HepG2 (cell line): Measurements from ENCODE around the gene COMMD4. TPM values are rescaled to one million over a fixed set of nuclear protein-coding genes. Genes with fewer than 3 reads are reported as not detected.

Experiments
- ATAC-seq: fragments of 200-7000 bp; cut with Tn5 transposase; 3 replicates; pipeline ENCODE4 v1.9.1; 2020; ENCODE audit warnings: mild to moderate bottlenecking, moderate library complexity
- BruUV-seq: library from RNA; stranded (reverse); fragments of 400-500 nt; replicated peaks from 2 replicates; lab custom pipeline; 2021; lab: Mats Ljungman, UMichigan
- CTCF ChIA-PET: fragments of 300-600 bp; formaldehyde crosslinking; extraction: SDS; loops from one replicate; lab custom pipeline; 2021; ENCODE audit warnings: low total read pairs, inconsistent platforms, low intra/inter-chr PET ratio; lab: Yijun Ruan, JAX
- POLR2A ChIA-PET: fragments of 350-600 bp; sonication (Branson Sonifier 250); formaldehyde crosslinking; loops from one replicate; lab custom pipeline; 2020; ENCODE audit warnings: antibody characterized with exemption, inconsistent platforms; lab: Yijun Ruan, JAX
- DNase-seq: peaks from one replicate; pipeline ENCODE4 v3.0.0-alpha.2; 2015; ENCODE audit warnings: low spot score
- FAIRE-seq: peaks from 3 replicates; lab custom pipeline; 2011; peaks lifted over from hg19 to GRCh38; lab: Jason Lieb, UNC
- H2AFZ ChIP-seq: one replicate; pipeline ENCODE4 v1.6.1; 2011; ENCODE audit warnings: low read length, inconsistent platforms
- H3K27ac ChIP-seq: fragments of 300-600 bp; 3 replicates; pipeline ENCODE4 v1.8.0; 2011; ENCODE audit warnings: mixed run types, mild to moderate bottlenecking, mixed read lengths, low read length, inconsistent platforms; ENCODE audit not compliant: insufficient read depth; ENCODE audit errors: extremely low read length
- H3K27me3 ChIP-seq, 2 experiments: fragments of 200-600 bp in 1 of 2; 2 replicates in 1 of 2; 3 replicates in 1 of 2; pipeline versions ENCODE4 v1.6.0 to v1.8.0; 2011; ENCODE audit warnings: low read length in 2 of 2, mild to moderate bottlenecking in 2 of 2, moderate library complexity in 2 of 2, inconsistent platforms in 1 of 2; ENCODE audit not compliant: insufficient read depth in 2 of 2, control insufficient read depth in 1 of 2
- H3K36me3 ChIP-seq, 2 experiments: fragments of 200-600 bp in 1 of 2; replicated peaks in 1 of 2; 2 replicates in 1 of 2; 3 replicates in 1 of 2; pipeline versions ENCODE4 v1.5.1 to v1.8.0; 2011; ENCODE audit warnings: low read length in 2 of 2, inconsistent platforms in 1 of 2; ENCODE audit not compliant: insufficient read depth in 2 of 2, control insufficient read depth in 1 of 2
- H3K4me1 ChIP-seq: 2 replicates; pipeline ENCODE4 v1.5.1; 2012; ENCODE audit warnings: low read length, inconsistent platforms; ENCODE audit not compliant: insufficient read depth
- H3K4me2 ChIP-seq: 2 replicates; pipeline ENCODE4 v1.6.0; 2011; ENCODE audit warnings: low read depth, low read length, inconsistent platforms
- H3K4me3 ChIP-seq, 3 experiments: fragments of 200-600 bp in 1 of 3; sonication (generic), shearing (Covaris generic) in 1 of 3; replicated peaks in 1 of 3; 2 replicates each; pipeline ENCODE4 v1.5.1; 2011 to 2016; ENCODE audit warnings: low read length in 3 of 3, inconsistent platforms in 2 of 3, low read depth in 2 of 3, mild to moderate bottlenecking in 2 of 3, control low read depth in 1 of 3, mixed read lengths in 1 of 3; ENCODE audit not compliant: insufficient read depth in 1 of 3
- H3K79me2 ChIP-seq: one replicate; pipeline ENCODE4 v1.6.1; 2011; ENCODE audit warnings: low read length, inconsistent platforms; ENCODE audit not compliant: insufficient read depth
- H3K9ac ChIP-seq: 2 replicates; pipeline ENCODE4 v1.6.0; 2011; ENCODE audit warnings: mild to moderate bottlenecking, low read depth, low read length, inconsistent platforms; ENCODE audit not compliant: insufficient read depth
- H3K9me3 ChIP-seq: 2 replicates; pipeline ENCODE4 v1.5.1; 2012; ENCODE audit warnings: mild to moderate bottlenecking, low read length
- H4K20me1 ChIP-seq: 2 replicates; pipeline ENCODE4 v1.6.0; 2011; ENCODE audit warnings: inconsistent platforms, mild to moderate bottlenecking, low read length, moderate library complexity; ENCODE audit not compliant: insufficient read depth
- HOXA5 ChIP-seq: sonication (generic); formaldehyde crosslinking; IDR thresholded peaks from 2 replicates; pipeline ENCODE4 v1.4.0; 2020; ENCODE audit warnings: missing genetic modification reagents
- ONECUT2 ChIP-seq: sonication (generic); formaldehyde crosslinking; IDR thresholded peaks from 2 replicates; pipeline ENCODE4 v1.4.0; 2020; ENCODE audit warnings: missing genetic modification reagents
- SALL1 ChIP-seq: sonication (generic); formaldehyde crosslinking; IDR thresholded peaks from 2 replicates; pipeline ENCODE4 v1.8.0; 2022; ENCODE audit warnings: mild to moderate bottlenecking, missing genetic modification reagents
- SOX6 ChIP-seq, 2 experiments: fragments of 450-650 bp in 1 of 2; sonication (generic) in 1 of 2; formaldehyde crosslinking in 1 of 2; IDR thresholded peaks; 2 replicates each; pipeline versions ENCODE4 v1.4.0 to v1.6.1; 2017 to 2020; ENCODE audit warnings: antibody characterized with exemption in 1 of 2, mild to moderate bottlenecking in 1 of 2, missing genetic modification reagents in 1 of 2
- SP140L ChIP-seq: sonication (generic); formaldehyde crosslinking; IDR thresholded peaks from 2 replicates; pipeline ENCODE4 v1.4.0; 2020; ENCODE audit warnings: missing genetic modification reagents, borderline replicate concordance
- TP53 ChIP-seq: sonication (generic); formaldehyde crosslinking; conservative IDR thresholded peaks from 2 replicates; pipeline ENCODE4 v1.4.0; 2020; ENCODE audit warnings: missing genetic modification reagents
- ZFP36 ChIP-seq: fragments of 150-350 bp; IDR thresholded peaks from 2 replicates; pipeline ENCODE4 v1.6.1; 2018; ENCODE audit warnings: borderline replicate concordance, low read length, low read depth; ENCODE audit not compliant: partially characterized antibody
- ZKSCAN8 ChIP-seq: IDR thresholded peaks from 2 replicates; pipeline ENCODE4 v1.6.1; 2016; ENCODE audit warnings: borderline replicate concordance, missing genetic modification reagents, missing compliant biosample characterization
- ZMYM4 ChIP-seq: sonication (generic); formaldehyde crosslinking; IDR thresholded peaks from 2 replicates; pipeline ENCODE4 v1.8.1; 2023; ENCODE audit warnings: mild to moderate bottlenecking, missing genetic modification reagents
- ZNF276 ChIP-seq: sonication (generic); formaldehyde crosslinking; IDR thresholded peaks from 2 replicates; pipeline ENCODE4 v1.4.0; 2020; ENCODE audit warnings: mild to moderate bottlenecking, low read depth, missing genetic modification reagents
- ZNF337 ChIP-seq: sonication (generic); formaldehyde crosslinking; IDR thresholded peaks from 2 replicates; pipeline ENCODE4 v1.5.1; 2020; ENCODE audit warnings: missing genetic modification reagents, low read depth, mild to moderate bottlenecking, borderline replicate concordance
- ZNF44 ChIP-seq: sonication (generic); formaldehyde crosslinking; IDR thresholded peaks from 2 replicates; pipeline ENCODE4 v1.5.1; 2020; ENCODE audit warnings: mild to moderate bottlenecking, missing genetic modification reagents
- ZNF746 ChIP-seq: sonication (generic); formaldehyde crosslinking; IDR thresholded peaks from 2 replicates; pipeline ENCODE4 v1.8.0; 2022; ENCODE audit warnings: mild to moderate bottlenecking, missing genetic modification reagents
- ZNF83 ChIP-seq: sonication (generic); formaldehyde crosslinking; IDR thresholded peaks from 2 replicates; pipeline ENCODE4 v1.4.0; 2020; ENCODE audit warnings: missing genetic modification reagents, mild to moderate bottlenecking, borderline replicate concordance
- ZUFSP ChIP-seq: sonication (generic); formaldehyde crosslinking; IDR thresholded peaks from 2 replicates; pipeline ENCODE4 v1.9.0; 2021; ENCODE audit warnings: missing genetic modification reagents, mild to moderate bottlenecking, borderline replicate concordance
- WGBS: methylation state at CpG from one replicate; pipeline ENCODE4 v1.1.6; 2017; ENCODE audit warnings: low lambda C conversion rate; 5-methylcytosine and 5-hydroxymethylcytosine counted together
- in situ Hi-C: cut with HindIII; loops from 2 replicates; pipeline ENCODE4 v1.10.0; 2017; ENCODE audit warnings: low pct_unique_long_range_greater_than_20kb; ENCODE audit not compliant: extremely low pct_ligation_motif_present
- intact Hi-C: fragments of 100-400 bp; cut with micrococcal nuclease; formaldehyde crosslinking; loops from one replicate; pipeline ENCODE4 v1.10.0; 2022; ENCODE audit not compliant: unreplicated experiment
- polyA plus RNA-seq, 8 experiments: library from polyadenylated mRNA; depleted of rRNA in 3 of 8; stranded (reverse) in 7 of 8; unstranded in 1 of 8; fragments of >200 nt; fragmentation: Illumina TruSeq in 4 of 8; extraction: Trizol in 4 of 8; gene quantifications; 2 replicates each; pipeline versions ENCODE4 v1.2.1 to v1.2.3, GENCODE V29; 2011 to 2016; ENCODE audit warnings: low read depth in 4 of 8, missing spikeins in 1 of 8, mixed read lengths in 1 of 8; ENCODE audit not compliant: insufficient read depth in 1 of 8
- total RNA-seq, 5 experiments: library from RNA; depleted of rRNA; stranded (reverse); fragments of >200 nt; fragmentation: Illumina TruSeq; extraction: Trizol; gene quantifications; 2 replicates each; pipeline ENCODE4 v1.2.3, GENCODE V29; 2016; ENCODE audit warnings: low read depth in 1 of 5
- TF ChIP-seq, protein P1 (sequence below): sonication (generic); formaldehyde crosslinking; IDR thresholded peaks from 2 replicates; pipeline ENCODE4 v1.4.0; 2020; ENCODE audit warnings: missing genetic modification reagents; ENCODE audit errors: not compliant biosample characterization
- TF ChIP-seq, protein P2 (sequence below): sonication (generic); formaldehyde crosslinking; IDR thresholded peaks from 2 replicates; pipeline ENCODE4 v1.5.0; 2020; ENCODE audit warnings: mild to moderate bottlenecking, missing genetic modification reagents

Gene COMMD4
- total and polyA plus RNA-seq, 2 of the 13 experiments (the other 11 are each of a cell fraction or from before 2014, with no cell fraction given) = 45.8 to 89.9 TPM

GRCh38 chr15:75338661-75339240 is 2.9 kb downstream of the COMMD4 start:
- 100% methylated on average over 3 of the region's 11 CpGs for WGBS
- peaks cover 0 to 3% of the 10 kb centered on the region in 2 experiments; a peak in 2 of 5 replicates for H3K36me3 ChIP-seq
- intact Hi-C loops = no loop called here
- H3K27me3 ChIP-seq = no peaks in the 10 kb centered on the region
- CTCF ChIA-PET = no interaction called here
- H3K4me2 ChIP-seq = no peak overlapping the region
- peaks cover 22% of the 10 kb centered on the region for H3K4me1 ChIP-seq
- TF ChIP-seq, protein P1, sequence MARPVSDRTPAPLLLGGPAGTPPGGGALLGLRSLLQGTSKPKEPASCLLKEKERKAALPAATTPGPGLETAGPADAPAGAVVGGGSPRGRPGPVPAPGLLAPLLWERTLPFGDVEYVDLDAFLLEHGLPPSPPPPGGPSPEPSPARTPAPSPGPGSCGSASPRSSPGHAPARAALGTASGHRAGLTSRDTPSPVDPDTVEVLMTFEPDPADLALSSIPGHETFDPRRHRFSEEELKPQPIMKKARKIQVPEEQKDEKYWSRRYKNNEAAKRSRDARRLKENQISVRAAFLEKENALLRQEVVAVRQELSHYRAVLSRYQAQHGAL = no peak
- TF ChIP-seq SOX6 (IDR thresholded peaks at IDR 0.05) (no peak), SOX6 (CRISPR knock-in tag; IDR thresholded peaks at IDR 0.05) (no peak), ZNF746 (CRISPR knock-in tag) (no peak), SP140L (no peak), SALL1 (no peak), ZNF337 (CRISPR knock-in tag) (no peak), ZMYM4 (CRISPR knock-in tag) (no peak), HOXA5 (no peak), ZNF44 (CRISPR knock-in tag) (no peak), ZUFSP (no peak), TP53 (CRISPR knock-in tag) (no peak), ZNF276 (CRISPR knock-in tag) (no peak), ZNF83 (CRISPR knock-in tag) (no peak), ONECUT2 (no peak), ZFP36 (no peak), ZKSCAN8 (CRISPR knock-in tag) (no peak)
- TF ChIP-seq, protein P2, sequence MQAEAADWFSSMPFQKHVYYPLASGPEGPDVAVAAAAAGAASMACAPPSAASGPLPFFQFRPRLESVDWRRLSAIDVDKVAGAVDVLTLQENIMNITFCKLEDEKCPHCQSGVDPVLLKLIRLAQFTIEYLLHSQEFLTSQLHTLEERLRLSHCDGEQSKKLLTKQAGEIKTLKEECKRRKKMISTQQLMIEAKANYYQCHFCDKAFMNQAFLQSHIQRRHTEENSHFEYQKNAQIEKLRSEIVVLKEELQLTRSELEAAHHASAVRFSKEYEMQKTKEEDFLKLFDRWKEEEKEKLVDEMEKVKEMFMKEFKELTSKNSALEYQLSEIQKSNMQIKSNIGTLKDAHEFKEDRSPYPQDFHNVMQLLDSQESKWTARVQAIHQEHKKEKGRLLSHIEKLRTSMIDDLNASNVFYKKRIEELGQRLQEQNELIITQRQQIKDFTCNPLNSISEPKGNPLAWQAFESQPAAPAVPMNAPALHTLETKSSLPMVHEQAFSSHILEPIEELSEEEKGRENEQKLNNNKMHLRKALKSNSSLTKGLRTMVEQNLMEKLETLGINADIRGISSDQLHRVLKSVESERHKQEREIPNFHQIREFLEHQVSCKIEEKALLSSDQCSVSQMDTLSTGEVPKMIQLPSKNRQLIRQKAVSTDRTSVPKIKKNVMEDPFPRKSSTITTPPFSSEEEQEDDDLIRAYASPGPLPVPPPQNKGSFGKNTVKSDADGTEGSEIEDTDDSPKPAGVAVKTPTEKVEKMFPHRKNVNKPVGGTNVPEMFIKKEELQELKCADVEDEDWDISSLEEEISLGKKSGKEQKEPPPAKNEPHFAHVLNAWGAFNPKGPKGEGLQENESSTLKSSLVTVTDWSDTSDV = no peak
- TF ChIP-seq, all 625 proteins: peak for 0
- H4K20me1 ChIP-seq = no peaks in the 10 kb centered on the region
- no peak overlapping the region for H3K9ac ChIP-seq
- in situ Hi-C loops = no loop called here
- FAIRE-seq (no peak), DNase-seq (no peak), ATAC-seq (no peak)
- H2AFZ ChIP-seq = no peak overlapping the region
- POLR2A ChIA-PET = no interaction called here
- H3K79me2 ChIP-seq = peaks cover 8% of the 10 kb centered on the region
- H3K9me3 ChIP-seq = no peaks in the 10 kb centered on the region
- no TSS peak for BruUV-seq
- H3K4me3 ChIP-seq = no peak overlapping the region
- H3K27ac ChIP-seq = no peak overlapping the region
